CD8-positive, alpha-beta memory T cell (primary cell): ENCODE results near the gene CCDC88B. TPM values are rescaled to one million over a fixed set of nuclear protein-coding genes. Genes with fewer than 3 reads are reported as not detected.

Experiments used
- CTCF ChIA-PET: fragments of 350-600 bp; sonication (Branson Sonifier 250); formaldehyde crosslinking; loops from one replicate; lab custom pipeline; 2021; ENCODE audit warnings: antibody characterized with exemption; lab: Charles Lee
- POLR2A ChIA-PET: fragments of 350-600 bp; sonication (Branson Sonifier 250); formaldehyde crosslinking; loops from one replicate; lab custom pipeline; 2021; ENCODE audit warnings: antibody characterized with exemption; lab: Charles Lee
- DNase-seq, 5 donors: peaks; one replicate each; pipeline versions ENCODE4 v3.0.0 to v3.0.0-alpha.2; 2020 to 2022; ENCODE audit warnings: mixed read lengths in 1 of 5
- H3K27ac ChIP-seq: one replicate; pipeline ENCODE4 v1.7.0; 2013; ENCODE audit warnings: low read depth, mild to moderate bottlenecking, low read length, moderate library complexity
- H3K27me3 ChIP-seq: 2 replicates; pipeline ENCODE4 v1.7.0; 2013; ENCODE audit warnings: low read length, mild to moderate bottlenecking; ENCODE audit not compliant: insufficient read depth, poor library complexity, severe bottlenecking
- H3K36me3 ChIP-seq: 2 replicates; pipeline ENCODE4 v1.7.0; 2013; ENCODE audit warnings: mild to moderate bottlenecking, low read length, moderate library complexity; ENCODE audit not compliant: insufficient read depth
- H3K4me1 ChIP-seq: 2 replicates; pipeline ENCODE4 v1.7.0; 2013; ENCODE audit warnings: mild to moderate bottlenecking, low read length, moderate library complexity; ENCODE audit not compliant: insufficient read depth
- H3K4me3 ChIP-seq: 2 replicates; pipeline ENCODE4 v1.7.0; 2013; ENCODE audit warnings: mild to moderate bottlenecking, low read length
- H3K9me3 ChIP-seq: 2 replicates; pipeline ENCODE4 v1.7.0; 2013; ENCODE audit warnings: mild to moderate bottlenecking, low read length
- H3K27ac Mint-ChIP-seq, 8 donors: one replicate each; pipeline ENCODE4 v1.8.0; 2020 to 2021; ENCODE audit warnings: mixed read lengths in 8 of 8, mild to moderate bottlenecking in 6 of 8, inconsistent platforms in 3 of 8, moderate library complexity in 3 of 8
- H3K27me3 Mint-ChIP-seq, 2 donors: one replicate each; pipeline ENCODE4 v1.8.0; 2020 to 2021; ENCODE audit warnings: mixed read lengths in 2 of 2, mild to moderate bottlenecking in 1 of 2, moderate library complexity in 1 of 2
- H3K36me3 Mint-ChIP-seq, 3 donors: one replicate each; pipeline ENCODE4 v1.8.0; 2020 to 2021; ENCODE audit warnings: mixed read lengths in 3 of 3, inconsistent platforms in 1 of 3, mild to moderate bottlenecking in 1 of 3
- H3K4me1 Mint-ChIP-seq, 3 donors: one replicate each; pipeline ENCODE4 v1.8.0; 2020 to 2021; ENCODE audit warnings: mixed read lengths in 3 of 3, inconsistent platforms in 1 of 3, mild to moderate bottlenecking in 1 of 3
- H3K4me3 Mint-ChIP-seq, 7 donors: one replicate each; pipeline ENCODE4 v1.8.0; 2020 to 2021; ENCODE audit warnings: mixed read lengths in 7 of 7, mild to moderate bottlenecking in 6 of 7, moderate library complexity in 4 of 7, inconsistent platforms in 2 of 7
- H3K9me3 Mint-ChIP-seq, 5 donors: one replicate each; pipeline ENCODE4 v1.8.0; 2020 to 2022; ENCODE audit warnings: mixed read lengths in 5 of 5, mild to moderate bottlenecking in 3 of 5, moderate library complexity in 2 of 5, inconsistent platforms in 1 of 5
- polyA plus RNA-seq: library from polyadenylated mRNA; unstranded; fragments of 300-500 nt; fragmentation: Illumina TruSeq; gene quantifications from one replicate; pipeline ENCODE4 v1.2.3, GENCODE V29; 2021
- total RNA-seq, 2 experiments: library from RNA; stranded (reverse); gene quantifications; one replicate each; pipeline ENCODE4 v1.2.3, GENCODE V29; 2021

CCDC88B gene
- total and polyA plus RNA-seq, 3 experiments from 2014 or later = 45.6 to 105 (median 101) TPM

- peak overlapping the region; percentile 38 for H3K27ac ChIP-seq
- peak overlapping the region in 2 of 8 donors; percentile 69 to 78 for H3K27ac Mint-ChIP-seq
- H3K36me3 ChIP-seq = no peaks in the 10 kb centered on the region
- H3K27me3 Mint-ChIP-seq = no peaks in the 10 kb centered on the region
- peak in 1 of 5 donors; percentile 36 for DNase-seq
- H3K4me3 ChIP-seq = no peak overlapping the region
- ChIA-PET CTCF (interaction anchor here (1.3 to 2.3 kb wide), 6 partner anchors 10 to 151 kb away, joined by 3 to 6 read pairs (median 5); partner anchors contain the start of gene PRDX5), POLR2A (no interaction called here)
- H3K9me3 ChIP-seq = no peaks in the 10 kb centered on the region
- no peaks in the 10 kb centered on the region for H3K27me3 ChIP-seq
- H3K4me1 Mint-ChIP-seq = peaks cover 18 to 34% (median 19%) of the 10 kb centered on the region in 3 donors
- H3K4me3 Mint-ChIP-seq = peak overlapping the region in 1 of 7 donors; percentile 67
- H3K4me1 ChIP-seq = peaks cover 22% of the 10 kb centered on the region
- H3K36me3 Mint-ChIP-seq = peaks cover 0 to 24% (median 0%) of the 10 kb centered on the region in 3 donors
- H3K9me3 Mint-ChIP-seq = no peaks in the 10 kb centered on the region
Observed at GRCh38 chr11:64355078-64355940, 15.3 kb downstream of the CCDC88B start.

- Histone ChIP-seq H3K4me3 (no peak overlapping the region), H3K9me3 (no peaks in the 10 kb centered on the region), H3K27ac (no peak overlapping the region), H3K27me3 (no peaks in the 10 kb centered on the region), H3K4me1 (peaks cover 22% of the 10 kb centered on the region), H3K36me3 (no peaks in the 10 kb centered on the region)
- H3K4me1 Mint-ChIP-seq = peaks cover 22 to 42% (median 25%) of the 10 kb centered on the region in 3 donors
- ChIA-PET CTCF (interaction anchor here (1.4 to 1.8 kb wide), 5 partner anchors 12 to 92 kb away, joined by 3 to 6 read pairs (median 5); partner anchors contain the start of gene PRDX5), POLR2A (interaction anchor here (0.7 to 1.1 kb wide), 2 partner anchors 12 to 18 kb away, joined by 3 to 4 read pairs; no protein-coding TSS in a partner anchor)
- H3K4me3 Mint-ChIP-seq = peak overlapping the region in 6 of 7 donors; percentile 33 to 67 (median 56)
- H3K9me3 Mint-ChIP-seq = no peaks in the 10 kb centered on the region
- H3K27ac Mint-ChIP-seq = peak overlapping the region in 7 of 8 donors; percentile 10 to 77 (median 48)
- no peaks in the 10 kb centered on the region for H3K27me3 Mint-ChIP-seq
- DNase-seq = no peak
- peaks cover 0 to 31% (median 3%) of the 10 kb centered on the region in 3 donors for H3K36me3 Mint-ChIP-seq
Observed at GRCh38 chr11:64356498-64357411, 16.8 kb downstream of the CCDC88B start.

- H3K9me3 ChIP-seq = no peaks in the 10 kb centered on the region
- H3K4me3 ChIP-seq = no peak overlapping the region
- ChIA-PET POLR2A (interaction anchor here (1.1 kb wide), 1 partner anchor 13 kb away, joined by 3 read pairs; no protein-coding TSS in a partner anchor), CTCF (interaction anchor here (1.1 to 1.6 kb wide), 3 partner anchors 15 to 53 kb away, joined by 3 to 6 read pairs (median 5); partner anchors contain the start of gene PRDX5)
- Mint-ChIP-seq H3K4me3 (peak overlapping the region in 2 of 7 donors; percentile 32 to 52), H3K4me1 (peaks cover 22 to 42% (median 30%) of the 10 kb centered on the region in 3 donors), H3K27me3 (no peaks in the 10 kb centered on the region), H3K36me3 (peaks cover 0 to 37% (median 5%) of the 10 kb centered on the region in 3 donors), H3K27ac (peak overlapping the region in 3 of 8 donors; percentile 10 to 60 (median 44)), H3K9me3 (no peaks in the 10 kb centered on the region)
- H3K27me3 ChIP-seq = no peaks in the 10 kb centered on the region
- H3K27ac ChIP-seq = no peak overlapping the region
- DNase-seq = no peak
- H3K4me1 ChIP-seq = peaks cover 22% of the 10 kb centered on the region
- H3K36me3 ChIP-seq = peaks cover 6% of the 10 kb centered on the region
Observed at GRCh38 chr11:64357446-64357845, 17.4 kb downstream of the CCDC88B start.

GRCh38 chr11:64357904-64358535, 18.0 kb downstream of the CCDC88B start:
- peak overlapping the region; percentile 70 for H3K27ac ChIP-seq
- Mint-ChIP-seq H3K4me1 (peaks cover 22 to 42% (median 30%) of the 10 kb centered on the region in 3 donors), H3K9me3 (no peaks in the 10 kb centered on the region), H3K27me3 (no peaks in the 10 kb centered on the region), H3K27ac (peak overlapping the region in 5 of 8 donors; percentile 8 to 85 (median 60)), H3K36me3 (peaks cover 0 to 43% (median 7%) of the 10 kb centered on the region in 3 donors), H3K4me3 (peak overlapping the region; percentile 52 to 73 (median 59))
- H3K36me3 ChIP-seq = peaks cover 7% of the 10 kb centered on the region
- no peaks in the 10 kb centered on the region for H3K27me3 ChIP-seq
- H3K9me3 ChIP-seq = no peaks in the 10 kb centered on the region
- CTCF ChIA-PET = interaction anchor here (1.1 to 1.8 kb wide), 4 partner anchors 16 to 91 kb away, joined by 3 to 6 read pairs (median 4); no protein-coding TSS in a partner anchor
- peak overlapping the region; percentile 71 for H3K4me3 ChIP-seq
- peaks cover 22% of the 10 kb centered on the region for H3K4me1 ChIP-seq
- peak in 1 of 5 donors; percentile 60 for DNase-seq
- POLR2A ChIA-PET = interaction anchor here (1.1 to 3.4 kb wide), 2 partner anchors 13 to 41 kb away, joined by 3 to 15 read pairs; partner anchors contain the start of genes PRDX5 and TRMT112

- Mint-ChIP-seq H3K36me3 (peaks cover 0 to 46% (median 9%) of the 10 kb centered on the region in 3 donors), H3K27ac (peak overlapping the region in 1 of 8 donors; percentile 85), H3K9me3 (no peaks in the 10 kb centered on the region), H3K4me3 (peak overlapping the region; percentile 52 to 73 (median 59)), H3K4me1 (peaks cover 22 to 42% (median 30%) of the 10 kb centered on the region in 3 donors), H3K27me3 (no peaks in the 10 kb centered on the region)
- peaks cover 22% of the 10 kb centered on the region for H3K4me1 ChIP-seq
- no peaks in the 10 kb centered on the region for H3K27me3 ChIP-seq
- no peaks in the 10 kb centered on the region for H3K9me3 ChIP-seq
- H3K27ac ChIP-seq = peak overlapping the region; percentile 70
- H3K4me3 ChIP-seq = peak overlapping the region; percentile 71
- CTCF ChIA-PET = interaction anchor here (1.1 to 1.8 kb wide), 3 partner anchors 16 to 91 kb away, joined by 3 to 6 read pairs (median 3); no protein-coding TSS in a partner anchor
- no peak for DNase-seq
- peaks cover 7% of the 10 kb centered on the region for H3K36me3 ChIP-seq
- POLR2A ChIA-PET = interaction anchor here (1.3 to 3.4 kb wide), 2 partner anchors 16 to 41 kb away, joined by 5 to 15 read pairs; partner anchors contain the start of genes PRDX5 and TRMT112
Observed at GRCh38 chr11:64358536-64358906, 18.5 kb downstream of the CCDC88B start.

GRCh38 chr11:64358907-64359711, 19.1 kb downstream of the CCDC88B start, which contains the start of gene RPS6KA4:
RPS6KA4 (plus strand) TSS chr11:64359162; CDS start chr11:64359236, 74 bp downstream.
- peaks cover 22% of the 10 kb centered on the region for H3K4me1 ChIP-seq
- H3K27me3 ChIP-seq = no peaks in the 10 kb centered on the region
- POLR2A ChIA-PET = interaction anchor here (1.3 to 3.4 kb wide), 2 partner anchors 17 to 42 kb away, joined by 5 to 15 read pairs; partner anchors contain the start of genes PRDX5 and TRMT112
- Mint-ChIP-seq H3K27me3 (no peaks in the 10 kb centered on the region), H3K36me3 (peaks cover under 1 to 48% (median 9%) of the 10 kb centered on the region in 3 donors), H3K4me1 (peaks cover 24 to 42% (median 30%) of the 10 kb centered on the region in 3 donors), H3K27ac (peak within 1 kb of the TSS; percentile 19 to 96 (median 80)), H3K9me3 (no peaks in the 10 kb centered on the region), H3K4me3 (peak within 1 kb of the TSS; percentile 83 to 94 (median 89))
- CTCF ChIA-PET = interaction anchor here (0.9 to 1.9 kb wide), 5 partner anchors 27 to 292 kb away, joined by 3 to 8 read pairs (median 6); partner anchors contain the start of genes PRDX5 and TRMT112
- H3K36me3 ChIP-seq = peaks cover 7% of the 10 kb centered on the region
- H3K27ac ChIP-seq = peak within 1 kb of the TSS; percentile 76
- peak within 1 kb of the TSS; percentile 77 for H3K4me3 ChIP-seq
- peak; percentile 35 to 61 (median 43) for DNase-seq
- H3K9me3 ChIP-seq = no peaks in the 10 kb centered on the region
